Measurements from ENCODE around the gene ARID1A. TPM values are rescaled to one million over a fixed set of nuclear protein-coding genes. Genes with fewer than 3 reads are reported as not detected.

Gene ARID1A
- total and polyA plus RNA-seq, 9 donors, result 27.6 to 102 (median 62.1) TPM

DNA sequence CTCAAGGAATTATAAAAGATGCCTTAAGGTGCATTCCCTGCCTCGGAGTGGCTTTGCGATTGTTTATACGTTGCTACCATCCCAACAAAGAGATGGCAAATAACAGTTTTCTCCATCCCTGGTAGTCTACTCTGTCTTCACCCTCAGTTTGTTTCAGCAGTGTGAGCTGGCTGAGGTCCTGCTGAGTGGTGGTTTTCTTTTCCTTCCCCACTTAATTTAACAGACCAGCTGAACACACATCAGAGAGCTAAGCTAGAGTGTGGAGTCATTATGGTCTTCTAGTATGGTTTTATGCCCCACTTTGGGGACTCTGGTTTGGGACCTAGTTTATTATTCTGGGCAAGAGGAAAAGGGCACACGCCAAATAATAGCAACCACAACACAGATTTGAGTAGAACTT lies 94.1 kb downstream of the ARID1A start:
- H3K27me3 ChIP-seq, result no peaks in the 10 kb centered on the region
- no peak for DNase-seq
- TF ChIP-seq, protein P1, sequence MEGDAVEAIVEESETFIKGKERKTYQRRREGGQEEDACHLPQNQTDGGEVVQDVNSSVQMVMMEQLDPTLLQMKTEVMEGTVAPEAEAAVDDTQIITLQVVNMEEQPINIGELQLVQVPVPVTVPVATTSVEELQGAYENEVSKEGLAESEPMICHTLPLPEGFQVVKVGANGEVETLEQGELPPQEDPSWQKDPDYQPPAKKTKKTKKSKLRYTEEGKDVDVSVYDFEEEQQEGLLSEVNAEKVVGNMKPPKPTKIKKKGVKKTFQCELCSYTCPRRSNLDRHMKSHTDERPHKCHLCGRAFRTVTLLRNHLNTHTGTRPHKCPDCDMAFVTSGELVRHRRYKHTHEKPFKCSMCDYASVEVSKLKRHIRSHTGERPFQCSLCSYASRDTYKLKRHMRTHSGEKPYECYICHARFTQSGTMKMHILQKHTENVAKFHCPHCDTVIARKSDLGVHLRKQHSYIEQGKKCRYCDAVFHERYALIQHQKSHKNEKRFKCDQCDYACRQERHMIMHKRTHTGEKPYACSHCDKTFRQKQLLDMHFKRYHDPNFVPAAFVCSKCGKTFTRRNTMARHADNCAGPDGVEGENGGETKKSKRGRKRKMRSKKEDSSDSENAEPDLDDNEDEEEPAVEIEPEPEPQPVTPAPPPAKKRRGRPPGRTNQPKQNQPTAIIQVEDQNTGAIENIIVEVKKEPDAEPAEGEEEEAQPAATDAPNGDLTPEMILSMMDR (IDR thresholded peaks at IDR 0.05), result no peak
- TF ChIP-seq EP300 (IDR thresholded peaks at IDR 0.05) (no peak), POLR2A (IDR thresholded peaks at IDR 0.05) (no peak)
- intact Hi-C loops (cut with DNase I), result loop anchor here (2.0 to 10.0 kb wide), 5 partner anchors 65 to 188 kb away; partner anchors contain the start of gene ARID1A (in 3 of the 4)
- 66 to 76% (median 71%) methylated on average over 4 of the region's 4 CpGs for WGBS, 3 donors
- no peak overlapping the region for H3K27ac ChIP-seq
- H3K9me3 ChIP-seq, result no peaks in the 10 kb centered on the region
- peaks cover 15% of the 10 kb centered on the region for H3K4me1 ChIP-seq (ENCODE audit: insufficient read depth)
- H3K4me3 ChIP-seq, result no peak overlapping the region
- H3K36me3 ChIP-seq, result no peaks in the 10 kb centered on the region

DNA sequence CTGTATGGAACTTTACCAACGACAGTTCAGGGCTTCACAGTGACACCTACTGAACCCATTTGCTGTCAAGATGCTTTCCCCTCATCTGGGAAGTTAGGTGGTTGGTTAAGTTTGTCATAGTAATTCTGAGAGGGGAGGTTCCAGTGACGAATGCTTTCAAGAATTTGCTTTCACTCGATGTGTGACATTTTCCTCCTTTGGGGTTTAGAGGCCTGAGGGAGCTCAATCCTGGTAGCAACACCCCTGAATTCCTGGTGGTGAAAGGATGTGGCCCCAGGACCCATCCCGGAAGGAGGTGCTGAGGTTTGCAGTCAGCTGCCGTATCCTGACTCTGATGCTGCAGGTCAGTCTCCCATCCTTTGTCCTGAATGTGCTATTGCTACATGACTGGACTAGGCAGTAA lies 94.7 kb downstream of the ARID1A start:
- Histone ChIP-seq H3K36me3 (no peaks in the 10 kb centered on the region), H3K4me1 (ENCODE audit: insufficient read depth) (peaks cover 10% of the 10 kb centered on the region), H3K4me3 (no peak overlapping the region), H3K27ac (no peak overlapping the region), H3K27me3 (no peaks in the 10 kb centered on the region), H3K9me3 (no peaks in the 10 kb centered on the region)
- 68 to 80% (median 75%) methylated on average over 5 of the region's 5 CpGs for WGBS, 3 donors
- intact Hi-C loops (cut with DNase I), result loop anchor here in 3 of 4 donors (2.0 to 5.0 kb wide), 2 partner anchors 188 kb away; no protein-coding TSS in a partner anchor
- TF ChIP-seq EP300 (IDR thresholded peaks at IDR 0.05) (no peak), POLR2A (IDR thresholded peaks at IDR 0.05) (no peak)
- TF ChIP-seq, protein P1 (IDR thresholded peaks at IDR 0.05), result no peak
- no peak for DNase-seq

DNA sequence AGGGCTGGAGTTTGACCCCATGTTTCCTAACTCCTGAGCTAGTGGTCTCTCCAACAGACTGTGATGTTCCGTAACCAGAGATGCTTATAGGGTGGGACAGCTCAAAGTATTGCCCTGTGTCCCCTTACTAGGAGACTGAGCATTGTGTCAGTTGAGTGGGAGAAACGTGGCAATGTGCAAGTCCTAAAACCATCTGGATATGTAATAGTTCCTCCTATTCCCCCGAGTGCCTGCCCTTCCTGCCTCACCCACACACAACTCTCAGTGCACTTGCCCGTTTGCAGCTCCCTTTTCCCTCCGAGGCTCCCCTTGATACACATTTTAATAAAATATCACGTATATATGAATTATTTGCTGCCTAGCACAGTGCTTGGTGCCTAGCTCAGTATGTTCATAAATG lies 95.3 kb downstream of the ARID1A start:
- Histone ChIP-seq H3K27ac (no peak overlapping the region), H3K9me3 (no peaks in the 10 kb centered on the region), H3K36me3 (no peaks in the 10 kb centered on the region), H3K4me1 (ENCODE audit: insufficient read depth) (peaks cover 5% of the 10 kb centered on the region), H3K27me3 (no peaks in the 10 kb centered on the region), H3K4me3 (no peak overlapping the region)
- WGBS, 3 donors, result 64 to 69% (median 68%) methylated on average over 6 of the region's 6 CpGs
- TF ChIP-seq, protein P1 (IDR thresholded peaks at IDR 0.05), result no peak
- TF ChIP-seq POLR2A (IDR thresholded peaks at IDR 0.05) (no peak), EP300 (IDR thresholded peaks at IDR 0.05) (no peak)
- intact Hi-C loops (cut with DNase I), result loop anchor here in 3 of 4 donors (2.0 to 5.0 kb wide), 2 partner anchors 188 to 189 kb away; no protein-coding TSS in a partner anchor
- no peak for DNase-seq

DNA sequence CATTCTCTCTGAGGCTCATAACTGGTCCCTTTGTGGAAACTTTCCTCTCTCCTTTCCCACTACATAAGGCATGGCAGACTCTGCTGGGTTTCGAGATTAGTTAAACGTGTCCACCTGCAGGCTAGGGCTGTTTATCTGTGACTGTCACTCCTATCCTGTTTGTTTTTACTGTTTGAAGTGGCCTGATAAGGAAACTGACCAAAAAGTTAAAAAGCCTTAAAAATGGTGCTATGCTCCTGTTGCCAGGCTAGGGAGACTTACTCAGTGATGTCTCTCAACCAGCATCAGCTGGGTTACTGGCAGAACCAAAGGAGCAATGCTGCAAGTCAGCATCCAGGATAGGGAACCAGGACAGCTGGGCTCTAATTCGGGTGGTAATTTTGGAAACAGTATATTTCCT lies 95.8 kb downstream of the ARID1A start:
- no peak overlapping the region for H3K27ac ChIP-seq
- TF ChIP-seq, protein P1 (IDR thresholded peaks at IDR 0.05), result no peak
- no peak for TF ChIP-seq POLR2A (IDR thresholded peaks at IDR 0.05)
- no peak for TF ChIP-seq EP300 (IDR thresholded peaks at IDR 0.05)
- intact Hi-C loops (cut with DNase I), result loop anchor here in 3 of 4 donors (2.0 to 5.0 kb wide), 2 partner anchors 189 kb away; no protein-coding TSS in a partner anchor
- H3K36me3 ChIP-seq, result no peaks in the 10 kb centered on the region
- no peak for DNase-seq
- H3K9me3 ChIP-seq, result no peaks in the 10 kb centered on the region
- H3K27me3 ChIP-seq, result no peaks in the 10 kb centered on the region
- WGBS, 3 donors, result 63 to 75% (median 66%) methylated on average over 3 of the region's 3 CpGs
- H3K4me3 ChIP-seq, result no peak overlapping the region
- peaks cover 2% of the 10 kb centered on the region for H3K4me1 ChIP-seq (ENCODE audit: insufficient read depth)

Measured in ovary (tissue), 9 donors.